BE2C (cell line): ENCODE results near the gene RAI1.

Experiments used
- DNase-seq: peaks from one replicate; pipeline ENCODE4 v3.0.0-alpha.2; 2020
- H3K27me3 ChIP-seq: fragments of 250-450 bp; sonication (Bioruptor Pico); 2 replicates; pipeline ENCODE4 v1.5.1; 2020; ENCODE audit warnings: mild to moderate bottlenecking
- H3K36me3 ChIP-seq: fragments of 250-450 bp; sonication (Bioruptor Pico); 2 replicates; pipeline ENCODE4 v1.5.1; 2020; ENCODE audit warnings: mild to moderate bottlenecking
- H3K4me1 ChIP-seq: fragments of 250-450 bp; sonication (Bioruptor Pico); 2 replicates; pipeline ENCODE4 v1.5.1; 2020
- H3K4me3 ChIP-seq: 2 replicates; pipeline ENCODE4 v1.5.1; 2011; ENCODE audit warnings: low read depth, low read length
- H3K9me3 ChIP-seq: fragments of 250-450 bp; sonication (Bioruptor Pico); 2 replicates; pipeline ENCODE4 v1.5.1; 2020
- CTCF ChIP-seq: IDR thresholded peaks from 2 replicates; pipeline ENCODE4 v1.5.1; 2012; ENCODE audit warnings: mild to moderate bottlenecking, low read depth, low read length

RAI1 gene

DNA sequence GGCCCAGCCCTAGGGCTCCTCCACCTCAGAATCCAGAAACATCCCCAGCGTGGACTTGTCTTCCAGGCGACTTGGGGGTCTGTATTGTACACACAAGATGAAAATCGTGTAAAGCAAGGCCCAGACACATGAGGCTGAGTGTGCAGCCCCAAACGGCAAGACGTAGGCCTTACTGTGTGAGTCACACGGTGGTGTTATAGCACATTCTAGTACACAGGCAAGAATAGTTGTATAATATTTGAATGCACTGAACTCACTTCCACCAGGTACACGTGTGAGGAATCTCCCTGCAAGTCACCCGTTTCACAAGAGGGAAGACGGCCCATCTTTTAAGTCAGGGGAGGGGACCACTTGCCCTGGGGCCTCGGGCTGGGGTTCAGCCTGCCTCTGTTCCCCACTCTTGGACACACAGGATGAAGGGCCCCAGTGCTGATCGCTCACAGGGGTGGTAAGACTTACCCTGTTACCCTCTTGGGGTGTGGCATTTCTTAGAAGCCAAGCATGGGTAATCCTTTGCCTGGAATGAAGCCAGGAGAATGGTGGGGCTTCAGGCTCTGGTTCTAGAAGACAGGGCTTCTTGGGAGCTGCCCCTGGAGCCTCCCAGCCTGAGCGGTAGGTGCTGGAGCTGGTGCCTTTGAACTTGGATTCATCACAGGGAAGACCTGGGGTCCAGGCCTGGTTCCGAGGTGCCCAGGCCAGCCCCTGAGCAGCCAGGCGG, 84.3 kb downstream of the RAI1 start:
- Histone ChIP-seq H3K4me1 (peaks cover 8% of the 10 kb centered on the region), H3K4me3 (no peak overlapping the region), H3K9me3 (no peaks in the 10 kb centered on the region)

GRCh38 chr17:17766077-17766743, 85.0 kb downstream of the RAI1 start:
- no peak for TF ChIP-seq CTCF
- Histone ChIP-seq H3K4me1 (peaks cover 8% of the 10 kb centered on the region), H3K27me3 (no peaks in the 10 kb centered on the region), H3K36me3 (no peaks in the 10 kb centered on the region), H3K4me3 (no peak overlapping the region), H3K9me3 (no peaks in the 10 kb centered on the region)
- no peak for DNase-seq

More for the DNA sequence above, 84.3 kb downstream of the RAI1 start:
- no peak for TF ChIP-seq CTCF
- no peaks in the 10 kb centered on the region for H3K36me3 ChIP-seq
- H3K27me3 ChIP-seq: no peaks in the 10 kb centered on the region
- no peak for DNase-seq

DNA sequence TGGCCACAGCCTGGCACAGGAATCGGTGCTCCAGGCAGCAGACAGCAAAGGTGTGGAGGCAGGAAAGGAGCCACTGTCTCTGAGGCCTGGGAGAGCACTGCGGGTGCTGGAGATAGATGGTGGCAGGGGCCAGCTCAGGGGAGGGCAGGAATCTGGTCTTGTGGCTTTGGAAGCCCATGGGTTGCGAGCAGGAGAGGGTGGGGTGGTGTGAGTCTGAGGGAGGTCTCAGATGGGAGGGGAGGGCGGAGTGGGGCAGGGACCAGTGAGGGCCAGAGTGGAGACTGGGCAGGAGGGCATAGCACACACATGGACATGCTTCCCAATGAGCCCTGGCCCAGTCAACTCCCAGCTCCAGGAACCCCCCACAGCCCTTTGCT, 85.5 kb downstream of the RAI1 start:
- no peaks in the 10 kb centered on the region for H3K36me3 ChIP-seq
- no peaks in the 10 kb centered on the region for H3K27me3 ChIP-seq
- peaks cover 8% of the 10 kb centered on the region for H3K4me1 ChIP-seq
- no peak for TF ChIP-seq CTCF
- DNase-seq: no peak
- H3K4me3 ChIP-seq: no peak overlapping the region
- H3K9me3 ChIP-seq: no peaks in the 10 kb centered on the region

DNA sequence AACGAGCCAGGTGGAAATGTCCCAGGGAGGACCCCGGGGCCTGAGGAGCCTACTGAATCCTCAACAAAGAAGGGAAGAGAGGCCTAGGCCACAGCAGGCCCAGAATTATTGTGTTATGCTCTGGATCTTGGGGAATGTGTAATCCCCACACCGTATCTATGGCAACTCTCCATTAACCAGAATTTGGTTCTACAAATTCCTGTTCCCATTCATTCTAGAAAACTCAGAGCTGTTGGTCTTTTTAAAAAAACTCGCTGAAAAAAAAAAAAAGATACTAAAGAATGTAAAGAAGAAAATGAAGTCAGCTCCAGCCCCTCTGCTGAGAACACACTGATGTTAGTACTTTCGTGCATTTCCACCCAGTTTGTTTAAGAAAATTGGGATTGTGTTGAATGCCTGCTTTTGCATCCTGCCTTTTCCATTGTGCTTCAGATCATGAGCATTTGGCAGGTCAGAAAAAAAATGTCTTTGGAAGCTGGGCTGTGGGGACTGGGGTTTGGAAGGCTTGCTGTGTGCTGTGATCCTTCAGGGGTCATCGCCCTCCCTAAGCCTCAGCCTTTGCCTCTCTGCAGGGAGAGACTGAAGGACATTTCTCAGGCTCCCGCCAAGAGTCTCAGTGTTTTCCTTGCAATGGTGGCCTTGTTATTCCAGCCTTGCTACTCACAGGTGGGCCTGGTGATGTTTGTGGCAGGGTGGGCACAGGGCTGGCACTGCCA, 86.1 kb downstream of the RAI1 start:
- Histone ChIP-seq H3K27me3 (no peaks in the 10 kb centered on the region), H3K4me3 (no peak overlapping the region), H3K36me3 (no peaks in the 10 kb centered on the region), H3K9me3 (no peaks in the 10 kb centered on the region), H3K4me1 (peaks cover 8% of the 10 kb centered on the region)
- TF ChIP-seq CTCF: no peak
- DNase-seq: no peak

- TF ChIP-seq CTCF: no peak
- no peak for DNase-seq
- H3K27me3 ChIP-seq: no peaks in the 10 kb centered on the region
- H3K4me3 ChIP-seq: no peak overlapping the region
- H3K9me3 ChIP-seq: no peaks in the 10 kb centered on the region
- peaks cover 8% of the 10 kb centered on the region for H3K4me1 ChIP-seq
- H3K36me3 ChIP-seq: no peaks in the 10 kb centered on the region
These were observed 86.7 kb downstream of the RAI1 start for GRCh38 chr17:17767887-17768418.
